GM12878 (cell line): ENCODE data around the gene UBR7.
"Not testable (repeated sequence)": the region's sequence is repeated elsewhere in the genome, so short reads cannot be mapped to it uniquely, and the experiment has no call there.

Experiments
- EP300 ChIP-seq, 2 experiments: fragments of 150-350 bp in 1 of 2; IDR thresholded peaks; 2 replicates each; pipeline ENCODE4 v1.6.1; 2011 to 2012; ENCODE audit warnings: low read depth in 2 of 2, low read length in 2 of 2, borderline replicate concordance in 1 of 2, improper control_type of control experiment in 1 of 2, inconsistent platforms in 1 of 2; ENCODE audit not compliant: control insufficient read depth in 1 of 2
- POLR2A ChIP-seq: IDR thresholded peaks from 2 replicates; pipeline ENCODE4 v1.6.1; 2011; ENCODE audit warnings: low read depth, mild to moderate bottlenecking, low read length
- POLR2AphosphoS5 ChIP-seq: IDR thresholded peaks from 2 replicates; pipeline ENCODE4 v1.6.1; 2011; ENCODE audit warnings: mild to moderate bottlenecking, low read length, inconsistent platforms
- RCOR1 ChIP-seq: conservative IDR thresholded peaks from 2 replicates; pipeline ENCODE4 v1.6.1; 2012; ENCODE audit warnings: low read depth, low read length, improper control_type of control experiment
- SIN3A ChIP-seq: IDR thresholded peaks from 2 replicates; pipeline ENCODE4 v1.6.1; 2012; ENCODE audit warnings: low read depth, low read length, improper control_type of control experiment
- YY1 ChIP-seq: IDR thresholded peaks from 2 replicates; pipeline ENCODE4 v1.6.1; 2011; ENCODE audit warnings: low read depth, mild to moderate bottlenecking, low read length
- ZNF274 ChIP-seq: IDR thresholded peaks from one replicate; pipeline ENCODE4 v1.8.0; 2011; ENCODE audit not compliant: insufficient read length, insufficient read depth
- TF ChIP-seq, protein P1 (sequence below): fragments of 450-650 bp; IDR thresholded peaks from 2 replicates; pipeline ENCODE4 v1.6.1; 2016; ENCODE audit warnings: mild to moderate bottlenecking

DNA sequence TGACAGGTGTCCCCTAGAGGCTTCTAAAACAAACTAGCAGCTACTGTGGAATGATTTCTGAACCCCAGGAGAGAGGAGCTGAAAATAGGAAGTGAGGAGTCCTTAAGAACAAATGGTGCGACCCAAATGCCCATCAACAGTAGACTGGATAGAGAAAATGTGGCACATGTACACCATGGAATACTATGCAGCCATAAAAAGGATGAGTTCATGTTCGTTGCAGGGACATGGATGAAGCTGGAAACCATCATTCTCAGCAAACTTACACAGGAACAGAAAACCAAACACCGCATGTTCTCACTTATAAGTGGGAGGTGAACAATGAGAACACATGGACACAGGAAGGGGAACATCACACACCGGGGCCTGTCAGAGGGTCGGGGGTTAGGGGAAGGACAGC is 26.0 kb downstream of the UBR7 start:
- TF ChIP-seq, protein P1, sequence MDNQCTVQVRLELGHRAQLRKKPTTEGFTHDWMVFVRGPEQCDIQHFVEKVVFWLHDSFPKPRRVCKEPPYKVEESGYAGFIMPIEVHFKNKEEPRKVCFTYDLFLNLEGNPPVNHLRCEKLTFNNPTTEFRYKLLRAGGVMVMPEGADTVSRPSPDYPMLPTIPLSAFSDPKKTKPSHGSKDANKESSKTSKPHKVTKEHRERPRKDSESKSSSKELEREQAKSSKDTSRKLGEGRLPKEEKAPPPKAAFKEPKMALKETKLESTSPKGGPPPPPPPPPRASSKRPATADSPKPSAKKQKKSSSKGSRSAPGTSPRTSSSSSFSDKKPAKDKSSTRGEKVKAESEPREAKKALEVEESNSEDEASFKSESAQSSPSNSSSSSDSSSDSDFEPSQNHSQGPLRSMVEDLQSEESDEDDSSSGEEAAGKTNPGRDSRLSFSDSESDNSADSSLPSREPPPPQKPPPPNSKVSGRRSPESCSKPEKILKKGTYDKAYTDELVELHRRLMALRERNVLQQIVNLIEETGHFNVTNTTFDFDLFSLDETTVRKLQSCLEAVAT, result not testable (repeated sequence)
- TF ChIP-seq POLR2A; EP300 (IDR thresholded peaks at IDR 0.05; ENCODE audit: borderline replicate concordance in 1 of 2, control insufficient read depth in 1 of 2, low read depth in 2 of 2, low read length in 2 of 2); YY1; RCOR1; SIN3A; POLR2AphosphoS5; ZNF274: not testable (repeated sequence)
